ENCODE measurements around the gene TATDN2.
"Not testable (repeated sequence)": the region's sequence is repeated elsewhere in the genome, so short reads cannot be mapped to it uniquely, and the experiment has no call there.

TATDN2 gene

DNA sequence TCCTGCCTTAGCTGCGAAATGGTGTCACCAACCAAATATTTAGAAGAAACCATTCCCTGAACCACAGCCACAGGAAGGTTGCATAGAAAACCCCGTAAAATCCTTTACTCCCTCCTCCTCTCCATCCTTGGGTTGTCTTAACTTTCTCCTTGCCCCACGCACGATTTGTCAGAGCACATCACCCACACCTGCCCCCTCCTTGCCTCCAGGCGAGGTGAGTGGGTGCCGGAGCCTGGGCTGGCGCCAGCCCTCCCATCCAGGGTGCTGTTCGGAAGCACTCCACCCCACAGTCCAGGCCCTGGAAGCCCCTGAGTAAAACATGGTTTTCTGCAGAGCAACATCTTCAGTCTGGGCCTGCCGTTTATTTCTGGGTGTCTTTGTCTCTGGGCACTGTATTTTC, 40.8 kb downstream of the TATDN2 start:
- no peak for DNase-seq (ENCODE audit: low read depth in 1 of 2, low spot score in 1 of 2)

DNA sequence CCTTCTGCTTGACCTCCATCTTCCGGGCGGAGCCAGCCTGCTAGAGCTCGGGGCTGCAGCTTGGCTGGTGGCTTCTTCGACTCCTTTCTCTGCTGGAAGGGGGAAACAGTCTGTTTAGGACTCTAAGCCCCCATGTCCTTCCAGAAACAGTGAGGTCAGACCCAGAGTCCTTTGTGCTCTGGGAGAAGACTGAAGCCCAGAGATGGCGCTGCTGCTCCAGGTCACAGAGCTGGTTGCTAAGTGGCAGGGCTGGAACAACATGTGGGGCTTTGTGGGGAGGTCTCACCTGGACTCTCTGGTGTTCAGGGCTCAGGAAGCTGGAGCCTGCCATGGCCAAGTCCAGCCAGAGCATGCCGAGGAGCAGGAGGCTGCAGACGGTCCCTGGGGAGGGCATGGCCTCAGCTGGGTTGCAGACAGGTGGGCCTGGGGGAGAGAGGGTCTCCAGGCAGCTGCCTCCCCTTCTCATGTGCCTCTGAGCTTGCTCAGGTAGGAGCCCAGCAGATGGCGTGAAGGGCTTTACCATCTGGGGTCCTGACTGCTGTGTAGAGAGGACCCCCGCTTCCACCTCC, 41.6 kb downstream of the TATDN2 start:
- no peak for DNase-seq (ENCODE audit: low read depth in 1 of 2, low spot score in 1 of 2)

DNA sequence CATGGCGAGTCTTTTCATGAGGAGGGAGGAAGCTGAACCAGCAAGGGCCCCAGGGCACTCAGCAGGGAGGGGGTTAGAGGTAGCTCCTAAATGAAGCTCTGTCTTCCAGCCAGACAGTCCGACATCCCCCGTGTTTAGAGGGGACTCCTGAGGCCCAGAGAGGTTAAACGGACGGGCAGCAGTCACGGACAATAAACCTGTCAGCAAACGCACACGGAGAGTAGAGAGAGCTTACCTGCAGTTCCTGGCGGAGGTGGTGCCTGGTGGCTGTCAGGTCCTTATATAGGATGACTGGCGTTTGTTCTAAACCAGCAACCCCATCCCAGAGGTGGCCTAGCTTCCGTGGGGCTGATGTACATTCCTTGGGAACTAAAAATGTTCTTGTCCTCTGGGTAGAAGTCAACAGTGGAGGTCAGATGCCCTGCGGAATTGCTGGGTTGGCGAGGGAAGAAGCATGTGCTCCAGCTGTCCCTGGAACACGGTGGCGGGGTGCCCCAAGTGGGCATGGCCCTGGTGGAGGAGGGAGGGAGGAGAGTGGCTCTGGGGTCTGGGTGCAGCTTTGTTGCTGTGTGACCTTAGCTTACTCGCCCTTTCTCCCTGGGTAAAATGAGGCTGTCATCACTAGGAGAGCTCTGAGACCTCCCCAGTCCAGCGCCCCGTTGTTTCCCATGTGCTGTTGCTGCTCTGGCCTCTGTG, 42.4 kb downstream of the TATDN2 start:
- DNase-seq (ENCODE audit: low read depth in 1 of 2, low spot score in 1 of 2), result no peak

DNA sequence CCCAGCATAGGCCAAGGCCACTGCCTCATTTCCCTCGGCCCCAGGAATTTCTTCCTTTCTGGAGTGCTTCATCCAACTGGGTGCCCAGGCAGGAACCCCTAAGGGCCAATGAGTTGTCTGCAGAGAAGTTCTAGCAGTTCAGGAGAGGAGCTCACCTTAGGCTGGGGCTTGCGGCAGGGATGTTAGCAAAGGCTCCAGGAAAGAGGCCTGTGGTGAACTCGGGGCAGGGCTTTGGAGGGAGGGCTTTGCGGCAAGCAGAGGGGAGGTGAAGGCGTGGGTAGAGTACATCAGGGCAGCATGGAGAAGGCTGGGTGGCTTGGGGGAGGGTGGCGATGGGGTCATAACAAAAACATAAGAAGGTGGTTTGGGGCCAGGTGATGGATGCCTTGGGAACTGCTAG, 43.4 kb downstream of the TATDN2 start:
- DNase-seq (ENCODE audit: low read depth in 1 of 2, low spot score in 1 of 2), result no peak

DNA sequence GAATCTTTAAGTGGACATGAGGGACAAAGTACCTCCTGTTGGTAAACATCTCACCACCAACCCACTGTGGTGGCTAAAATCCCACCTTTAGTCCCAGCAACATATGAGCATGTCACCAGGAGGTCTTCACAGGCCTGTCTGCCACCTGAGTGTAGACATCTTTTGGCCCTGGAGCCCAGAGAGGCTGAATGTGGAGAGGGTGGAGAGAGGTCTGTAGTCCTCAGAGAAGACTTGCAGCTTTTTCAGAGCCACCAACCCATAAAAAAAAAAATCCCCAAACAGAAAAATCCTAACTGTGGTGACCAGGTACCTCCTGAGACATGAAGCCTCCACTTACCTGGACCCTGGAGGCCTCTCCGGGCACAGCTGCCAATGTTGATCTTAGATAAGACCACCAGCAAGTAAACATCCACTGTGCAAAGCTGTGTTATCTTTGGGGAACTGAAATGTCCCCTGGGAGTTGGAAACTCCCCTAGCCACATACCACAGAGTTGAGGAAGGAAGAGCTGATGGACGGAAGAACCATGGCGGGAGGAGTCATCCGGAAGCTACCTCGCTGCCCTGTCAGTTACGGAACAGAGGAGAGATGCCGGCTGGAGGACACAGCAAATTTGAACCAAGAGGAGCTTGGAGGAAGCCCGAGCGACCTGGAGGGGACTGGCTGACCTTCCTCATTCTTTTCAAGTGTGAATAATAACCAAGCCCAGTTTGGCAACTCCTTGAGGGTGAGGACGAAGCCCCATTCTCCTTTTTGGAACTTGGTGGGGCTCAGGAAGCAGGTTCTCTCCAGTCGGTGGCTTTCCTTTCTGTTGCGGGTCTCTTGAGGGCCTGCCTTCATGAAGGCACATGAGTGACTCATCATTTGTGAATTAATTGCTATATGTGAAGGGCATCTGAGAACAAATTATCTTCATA, 44.5 kb downstream of the TATDN2 start, which contains the start of gene GHRL:
GHRL (minus strand) TSS at position 443 of the 915 bp plus-strand sequence. CDS start 2,767 bp downstream, outside the sequence.
- DNase-seq (ENCODE audit: low read depth in 1 of 2, low spot score in 1 of 2), result no peak

DNA sequence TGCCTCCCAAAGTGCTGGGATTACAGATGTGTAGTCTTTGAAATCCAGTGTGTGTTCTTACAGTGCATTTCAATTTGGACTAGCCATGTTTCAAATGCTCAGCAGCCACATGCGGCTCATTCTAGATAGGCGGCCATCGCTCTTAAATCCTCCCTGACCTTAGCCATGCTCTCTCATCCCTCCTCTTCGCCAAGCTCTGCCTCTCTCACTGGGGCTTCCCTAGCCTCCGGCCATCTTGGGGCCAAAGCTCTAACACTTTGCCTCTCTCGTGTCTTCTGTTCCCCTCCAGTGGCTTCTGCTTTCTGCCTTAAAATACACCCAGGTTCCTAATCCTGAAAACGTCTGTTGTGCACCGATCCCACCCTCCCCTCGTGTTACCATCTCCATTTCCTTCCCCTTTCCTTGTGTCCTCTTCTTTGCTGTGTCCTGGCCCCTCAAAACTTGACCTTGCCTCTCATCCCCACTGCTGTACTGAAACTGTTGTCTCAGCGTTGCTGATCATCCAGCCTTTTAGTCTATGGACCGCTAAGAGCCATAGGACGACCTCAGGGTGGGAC, 45.8 kb downstream of the TATDN2 start:
- DNase-seq (ENCODE audit: low read depth in 1 of 2, low spot score in 1 of 2), result no peak

DNA sequence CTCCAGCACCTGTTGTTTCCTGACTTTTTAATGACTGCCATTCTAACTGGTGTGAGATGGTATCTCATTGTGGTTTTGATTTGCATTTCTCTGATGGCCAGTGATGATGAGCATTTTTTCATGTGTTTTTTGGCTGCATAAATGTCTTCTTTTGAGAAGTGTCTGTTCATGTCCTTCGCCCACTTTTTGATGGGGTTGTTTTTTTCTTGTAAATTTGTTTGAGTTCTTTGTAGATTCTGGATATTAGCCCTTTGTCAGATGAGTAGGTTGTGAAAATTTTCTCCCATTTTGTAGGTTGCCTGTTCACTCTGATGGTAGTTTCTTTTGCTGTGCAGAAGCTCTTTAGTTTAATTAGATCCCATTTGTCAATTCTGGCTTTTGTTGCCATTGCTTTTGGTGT, 49.8 kb downstream of the TATDN2 start:
- DNase-seq (ENCODE audit: low read depth in 1 of 2, low spot score in 1 of 2), result not testable (repeated sequence)

DNA sequence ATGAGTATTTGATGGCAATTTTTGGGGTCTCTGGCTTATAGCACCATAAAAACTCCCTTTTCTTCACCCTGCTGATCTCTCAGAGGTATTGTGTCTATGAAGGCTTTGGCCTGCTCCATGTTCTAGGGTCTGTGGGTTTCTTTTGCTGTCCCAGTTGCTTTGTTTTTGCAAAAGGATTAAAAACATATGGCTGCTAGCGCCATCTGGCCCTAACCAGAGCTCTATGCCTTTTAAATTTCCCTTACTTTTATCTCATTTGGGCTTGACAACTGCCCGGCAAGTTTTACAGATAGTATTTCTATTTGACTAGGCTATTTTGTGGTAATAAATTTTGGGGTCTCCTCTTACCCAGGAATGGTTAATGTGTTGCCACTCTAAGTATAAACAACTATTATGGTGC, 50.9 kb downstream of the TATDN2 start:
- DNase-seq (ENCODE audit: low read depth in 1 of 2, low spot score in 1 of 2), result no peak

DNA sequence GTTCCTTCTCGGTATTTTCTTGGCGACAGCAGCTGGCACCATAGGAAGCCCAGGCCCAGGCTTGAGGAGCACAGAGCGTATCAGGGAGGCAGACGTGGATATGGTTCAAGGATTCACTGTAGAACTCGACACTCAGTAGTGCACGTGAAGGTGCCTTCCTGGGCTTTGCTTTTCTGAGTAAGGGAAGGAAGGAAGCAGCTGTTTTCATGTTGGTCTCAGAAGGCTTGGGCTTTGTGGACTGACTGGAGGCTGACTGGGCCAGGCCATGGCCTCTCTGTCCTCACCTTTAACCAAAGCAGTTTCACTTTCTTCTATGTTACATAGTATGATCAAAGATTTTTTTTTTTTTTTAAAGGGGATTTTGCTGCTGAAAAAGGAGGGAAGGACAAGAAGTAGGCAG, 51.4 kb downstream of the TATDN2 start:
- DNase-seq (ENCODE audit: low read depth in 1 of 2, low spot score in 1 of 2), result no peak

DNA sequence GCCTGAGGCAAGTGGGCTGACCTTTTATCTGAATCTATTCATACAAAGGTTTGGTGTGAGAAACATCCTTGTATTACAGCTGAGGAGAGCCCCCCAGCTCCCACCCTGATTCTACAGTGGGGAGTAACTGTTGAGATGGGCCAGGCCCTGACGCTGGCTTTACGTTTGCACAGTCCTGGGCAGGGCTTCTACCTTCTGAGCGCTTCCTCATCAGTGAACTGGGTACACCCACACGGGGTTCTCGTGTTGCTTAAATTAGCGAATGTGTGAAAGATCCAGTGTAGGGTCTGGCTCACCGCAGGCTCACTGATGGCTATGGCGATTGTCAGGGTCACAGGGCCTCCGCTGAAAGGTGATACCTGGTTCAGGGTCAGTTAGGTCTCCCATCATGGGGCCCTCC, 51.8 kb downstream of the TATDN2 start:
- no peak for DNase-seq (ENCODE audit: low read depth in 1 of 2, low spot score in 1 of 2)

DNA sequence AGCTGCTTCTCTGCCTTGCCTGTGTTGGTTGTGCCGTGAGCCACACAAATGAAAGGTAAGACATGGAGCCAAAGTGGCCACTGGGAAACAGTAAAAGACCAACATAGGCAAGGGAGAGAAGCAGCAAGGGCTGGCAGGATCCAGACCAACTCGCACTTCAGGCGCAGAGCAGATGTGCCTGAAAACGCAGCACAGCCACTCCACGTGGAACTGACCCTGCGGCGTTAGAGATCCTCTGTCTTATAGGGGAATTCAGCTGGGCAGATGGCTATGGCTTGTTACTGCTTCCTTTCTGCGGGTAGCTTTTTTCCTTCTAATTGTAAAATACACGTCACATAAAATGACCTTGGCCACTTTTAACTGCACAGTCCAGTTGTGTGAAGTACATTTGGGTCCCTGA, 54.8 kb downstream of the TATDN2 start:
- no peak for DNase-seq (ENCODE audit: low read depth in 1 of 2, low spot score in 1 of 2)

DNA sequence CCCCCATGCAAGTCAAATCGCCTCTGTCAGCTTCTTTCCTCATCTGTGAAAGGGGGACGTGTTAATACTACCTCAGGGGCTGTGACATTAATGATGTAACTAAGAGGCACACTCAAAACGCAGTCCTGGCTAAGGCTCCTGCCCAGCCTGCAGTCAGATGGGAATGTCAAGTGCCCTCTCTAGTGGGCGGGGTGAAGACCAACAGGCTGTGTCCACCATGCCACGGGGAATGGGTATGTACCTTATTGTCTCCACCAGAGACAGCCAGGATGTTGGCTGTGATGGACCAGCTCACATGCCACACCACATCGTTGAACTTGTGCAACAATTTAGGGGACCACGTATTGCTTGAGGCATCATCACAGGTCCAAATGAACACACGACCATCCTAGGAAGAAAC, 55.5 kb downstream of the TATDN2 start:
- no peak for DNase-seq (ENCODE audit: low read depth in 1 of 2, low spot score in 1 of 2)

DNA sequence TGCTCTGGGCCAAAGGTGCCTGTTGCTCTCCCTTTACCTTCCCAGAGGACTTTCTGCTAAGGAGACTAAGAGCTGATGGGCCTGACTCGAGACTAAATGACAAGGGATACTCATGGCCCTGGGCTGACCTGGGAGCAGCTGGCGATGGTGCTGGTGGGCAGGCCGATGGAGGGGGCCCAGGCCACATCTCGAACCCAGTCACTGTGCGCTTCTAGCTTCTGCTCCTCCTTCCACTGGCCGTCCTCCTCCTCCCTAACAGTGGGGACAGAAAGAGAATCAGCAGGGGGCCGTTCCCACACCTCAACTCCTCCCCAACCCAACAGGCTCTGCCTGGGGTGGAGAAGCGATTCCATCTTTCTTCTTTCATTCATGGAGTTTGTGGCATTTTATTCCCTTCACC, 56.6 kb downstream of the TATDN2 start:
- no peak for DNase-seq (ENCODE audit: low read depth in 1 of 2, low spot score in 1 of 2)

DNA sequence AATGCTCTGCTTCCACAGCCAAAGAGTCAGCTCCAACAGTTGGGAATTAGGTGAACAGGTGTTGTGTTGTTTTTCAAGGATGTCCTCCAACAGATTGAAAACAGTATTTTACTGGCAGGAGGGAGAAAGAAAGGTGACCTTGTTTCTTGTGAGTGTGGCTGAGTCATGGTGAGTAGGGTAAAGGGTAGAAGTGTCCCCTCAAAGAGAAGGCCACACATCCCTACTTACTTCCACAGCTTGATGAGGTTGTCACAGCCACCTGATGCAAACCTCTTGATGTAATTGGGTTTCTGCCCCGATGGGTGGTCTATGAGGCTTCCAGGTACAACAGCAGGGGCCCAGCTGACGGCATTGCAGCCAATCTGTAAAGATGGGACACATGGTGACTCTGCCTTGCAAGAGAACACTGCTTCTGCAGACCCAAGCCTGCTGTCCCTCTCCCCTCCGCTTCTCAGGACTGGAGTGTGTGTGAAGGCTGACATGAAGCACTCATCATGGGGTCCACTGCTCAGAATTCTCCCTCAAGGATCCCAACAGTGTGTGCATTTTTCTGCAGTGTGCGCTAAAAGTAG, 57.2 kb downstream of the TATDN2 start:
- DNase-seq (ENCODE audit: low read depth in 1 of 2, low spot score in 1 of 2), result no peak

DNA sequence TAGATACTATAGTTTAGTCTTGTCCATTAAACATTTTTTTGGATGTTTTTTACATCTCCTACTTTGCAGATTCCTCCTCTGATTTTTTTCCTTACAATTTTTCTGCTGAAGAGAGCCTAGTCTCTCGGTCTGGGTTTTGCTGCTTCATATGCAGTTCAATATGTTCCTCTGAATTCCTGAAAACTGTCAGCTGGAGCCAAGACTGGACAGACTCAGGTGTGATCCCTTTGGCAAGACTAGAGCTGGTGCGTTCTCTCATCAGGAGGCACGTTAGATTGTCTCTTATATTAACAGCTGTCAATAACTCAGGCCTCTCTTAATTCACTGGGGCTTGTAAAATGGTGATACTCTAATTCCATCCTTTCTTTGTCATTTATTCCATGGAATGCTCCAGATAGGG, 57.9 kb downstream of the TATDN2 start:
- DNase-seq (ENCODE audit: low read depth in 1 of 2, low spot score in 1 of 2), result no peak

DNA sequence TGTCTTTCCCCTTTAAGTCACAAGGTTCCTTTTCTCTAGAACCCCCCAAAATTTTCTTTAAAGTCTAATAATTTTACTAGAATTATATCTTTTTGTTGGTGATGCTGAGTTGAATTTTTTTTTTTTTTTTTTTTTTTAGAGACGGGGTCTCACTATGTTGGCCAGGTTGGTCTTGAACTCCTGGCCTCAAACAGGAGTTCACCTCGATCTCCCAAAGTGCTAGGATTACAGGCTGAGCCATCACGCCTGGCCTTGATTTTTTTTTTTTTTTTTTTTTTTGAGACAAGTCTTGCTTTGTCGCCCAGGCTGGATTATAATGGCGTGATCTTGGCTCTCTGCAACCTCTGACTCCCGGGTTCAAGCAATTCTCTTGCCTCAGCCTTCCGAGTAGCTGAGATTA, 60.4 kb downstream of the TATDN2 start:
- no peak for DNase-seq (ENCODE audit: low read depth in 1 of 2, low spot score in 1 of 2)

DNA sequence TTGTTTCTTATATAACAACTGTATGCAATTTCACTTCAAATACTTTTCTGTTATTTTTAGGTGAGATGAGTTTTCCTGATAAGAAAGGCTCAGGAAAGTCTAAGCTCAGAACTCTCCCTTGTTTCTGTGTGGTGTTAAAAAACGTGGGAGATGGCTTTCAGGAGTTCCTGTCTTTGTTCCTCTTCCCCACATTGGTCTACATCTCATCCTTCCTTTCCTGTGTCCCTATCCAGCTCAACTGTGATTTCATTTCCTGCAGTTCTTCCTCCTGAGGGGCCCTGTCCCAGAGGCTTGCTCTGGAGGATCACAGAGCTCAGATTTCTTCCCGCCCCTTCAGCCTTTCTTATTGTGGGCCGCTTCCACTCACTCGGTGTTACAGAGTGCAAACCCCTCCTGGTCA, 61.5 kb downstream of the TATDN2 start:
- DNase-seq (ENCODE audit: low read depth in 1 of 2, low spot score in 1 of 2), result no peak

DNA sequence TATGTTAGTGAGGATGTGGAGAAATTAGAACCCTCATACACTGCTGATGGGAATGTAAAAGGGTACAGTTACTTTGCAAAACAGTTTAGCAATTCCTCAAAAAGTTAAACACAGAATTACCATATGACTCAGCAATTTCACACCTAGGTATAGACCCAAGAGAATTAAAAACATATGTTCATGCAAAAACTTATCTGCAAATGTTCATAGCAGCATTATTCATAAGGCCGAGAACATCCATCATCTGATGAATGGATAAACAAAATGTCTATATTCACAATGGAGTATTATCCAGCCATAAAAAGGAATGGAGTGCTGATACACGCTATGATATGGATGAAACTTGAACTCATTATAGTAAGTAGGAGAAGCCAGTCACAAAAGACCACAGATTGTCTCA, 62.3 kb downstream of the TATDN2 start:
- DNase-seq (ENCODE audit: low read depth in 1 of 2, low spot score in 1 of 2), result no peak

DNA sequence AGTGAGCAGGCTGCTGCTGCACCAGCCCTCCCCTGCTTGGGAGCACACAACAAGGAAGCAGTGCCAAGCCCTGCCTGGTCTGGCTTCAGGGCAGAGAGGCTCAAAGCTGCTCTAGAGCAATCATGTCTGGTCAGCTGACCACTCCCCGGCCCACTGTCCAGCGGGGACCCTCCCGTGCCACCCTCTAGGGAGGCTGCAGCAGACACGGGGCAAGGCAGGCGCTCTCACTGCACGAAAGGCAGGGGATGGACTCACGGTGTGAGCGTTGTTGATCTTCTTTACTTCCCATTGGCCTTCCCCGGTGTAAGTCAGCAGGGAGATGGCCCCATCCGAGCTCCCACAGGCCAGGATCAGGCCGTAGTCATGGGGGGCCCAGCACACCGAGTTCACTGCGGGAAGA, 63.5 kb downstream of the TATDN2 start:
- DNase-seq (ENCODE audit: low read depth in 1 of 2, low spot score in 1 of 2), result no peak

DNA sequence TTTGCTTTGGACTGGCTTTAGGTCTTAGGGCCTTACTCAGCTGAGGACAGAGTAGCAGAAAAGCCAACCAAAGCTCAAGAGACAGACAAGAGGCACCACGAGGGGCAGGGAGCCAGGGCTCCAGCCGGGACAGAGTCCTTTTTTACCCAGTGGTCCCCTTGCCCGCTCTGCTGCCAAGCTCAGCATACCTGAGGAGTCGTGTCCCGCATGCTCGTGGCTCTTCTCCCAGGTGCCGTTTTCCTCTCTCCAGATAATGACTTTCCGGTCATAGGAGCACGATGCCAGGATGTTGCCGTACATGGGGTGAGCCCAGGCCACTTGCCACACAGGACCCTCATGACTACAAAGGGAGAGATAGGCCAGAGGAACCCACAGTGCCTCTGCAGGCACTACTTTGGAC, 64.1 kb downstream of the TATDN2 start:
- no peak for DNase-seq (ENCODE audit: low read depth in 1 of 2, low spot score in 1 of 2)

DNA sequence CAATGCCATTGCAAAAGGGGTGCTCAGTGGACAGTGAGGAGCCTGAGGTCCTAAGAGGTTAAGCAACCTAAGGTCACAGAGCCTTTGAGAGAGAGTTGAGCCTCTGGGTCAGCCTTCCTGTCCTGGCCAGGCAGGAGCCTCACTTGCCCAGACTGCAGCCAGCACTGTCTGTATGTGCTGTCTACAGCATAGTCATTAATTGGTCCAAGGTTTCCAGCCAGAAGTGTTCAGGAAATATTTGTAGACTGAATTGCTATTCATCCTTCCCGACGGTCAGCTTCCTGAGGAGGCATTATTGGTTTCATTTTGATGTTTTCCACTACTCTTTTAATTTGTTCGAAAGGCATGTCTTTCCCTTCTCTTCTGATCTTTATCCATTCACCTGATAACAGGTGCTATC, 64.6 kb downstream of the TATDN2 start:
- no peak for DNase-seq (ENCODE audit: low read depth in 1 of 2, low spot score in 1 of 2)

DNA sequence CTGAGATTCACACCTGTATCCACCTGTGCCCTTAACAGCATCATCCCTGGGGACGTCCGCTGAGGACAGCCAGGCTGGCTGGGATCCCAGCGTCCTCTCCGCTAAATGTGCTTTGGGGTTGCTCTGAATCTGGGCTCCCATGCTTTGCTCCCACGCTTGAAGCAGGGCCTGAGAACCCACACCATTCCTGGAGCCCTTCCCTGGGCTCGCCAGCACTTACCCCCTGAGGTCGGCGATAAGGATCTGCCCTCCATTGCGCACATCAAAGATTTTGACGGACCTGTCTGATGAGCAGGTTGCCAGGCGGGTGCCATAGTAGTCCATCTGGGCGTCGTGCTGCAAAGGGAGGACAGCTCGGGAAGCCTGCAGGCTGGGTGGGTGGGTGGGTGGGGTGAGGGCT, 66.8 kb downstream of the TATDN2 start:
- no peak for DNase-seq (ENCODE audit: low read depth in 1 of 2, low spot score in 1 of 2)

All from activated T-helper 1 cell treated with anti-CD3 and anti-CD28 coated beads, Interleukin-2, amount 50 U/mL, for 16 hours (primary cell).